ENCODE results near the gene DEPDC1. TPM values are rescaled to one million over a fixed set of nuclear protein-coding genes. Genes with fewer than 3 reads are reported as not detected.

The DEPDC1 gene
- total and polyA plus RNA-seq, 2 experiments from 2014 or later, result 2.9 to 5.0 TPM

GRCh38 chr1:68445709-68446108 lies 51.2 kb downstream of the DEPDC1 start:
- Histone ChIP-seq H3K27ac (no peak overlapping the region), H3K9me3 (ENCODE audit: low read depth) (no peaks in the 10 kb centered on the region), H3K4me3 (no peak overlapping the region), H3K4me2 (no peak overlapping the region), H3K9me2 (replicated peaks; ENCODE audit: insufficient read depth) (no peaks in the 10 kb centered on the region), H3K4me1 (ENCODE audit: insufficient read depth) (no peaks in the 10 kb centered on the region), H3K79me2 (no peaks in the 10 kb centered on the region), H3K36me3 (replicated peaks; ENCODE audit: insufficient read depth, low read depth) (no peaks in the 10 kb centered on the region), H3K27me3 (no peaks in the 10 kb centered on the region), H4K20me1 (ENCODE audit: insufficient read depth, poor library complexity, severe bottlenecking) (no peaks in the 10 kb centered on the region), H2AFZ (no peak overlapping the region)
- DNase-seq (ENCODE audit: low spot score), result no peak
- TF ChIP-seq EZH2 (IDR thresholded peaks at IDR 0.05; ENCODE audit: borderline replicate concordance) (no peak), EZH2phosphoT487 (IDR thresholded peaks at IDR 0.05; ENCODE audit: low read depth, severe bottlenecking, unreplicated experiment) (no peak), CTCF (IDR thresholded peaks at IDR 0.05; ENCODE audit: poor library complexity) (no peak)
- WGBS (ENCODE audit: low lambda C conversion rate, missing lambda C conversion rate), result 87% methylated on average over 6 of the region's 6 CpGs

- WGBS (ENCODE audit: low lambda C conversion rate, missing lambda C conversion rate), result 44% methylated on average over 5 of the region's 5 CpGs
- TF ChIP-seq CTCF (IDR thresholded peaks at IDR 0.05; ENCODE audit: poor library complexity) (peak; percentile 51), EZH2 (IDR thresholded peaks at IDR 0.05; ENCODE audit: borderline replicate concordance) (no peak)
These were observed 53.9 kb downstream of the DEPDC1 start for GRCh38 chr1:68442822-68443556.

GRCh38 chr1:68442006-68442405 lies 54.9 kb downstream of the DEPDC1 start:
- H3K4me3 ChIP-seq, result no peak overlapping the region
- peaks cover 8% of the 10 kb centered on the region for H3K27me3 ChIP-seq
- H3K79me2 ChIP-seq, result no peaks in the 10 kb centered on the region
- no peaks in the 10 kb centered on the region for H3K9me2 ChIP-seq (replicated peaks; ENCODE audit: insufficient read depth)
- no peaks in the 10 kb centered on the region for H4K20me1 ChIP-seq (ENCODE audit: insufficient read depth, poor library complexity, severe bottlenecking)
- TF ChIP-seq EZH2 (IDR thresholded peaks at IDR 0.05; ENCODE audit: borderline replicate concordance) (no peak), EZH2phosphoT487 (IDR thresholded peaks at IDR 0.05; ENCODE audit: low read depth, severe bottlenecking, unreplicated experiment) (no peak), CTCF (IDR thresholded peaks at IDR 0.05; ENCODE audit: poor library complexity) (no peak)
- no peaks in the 10 kb centered on the region for H3K36me3 ChIP-seq (replicated peaks; ENCODE audit: insufficient read depth, low read depth)
- no peaks in the 10 kb centered on the region for H3K4me1 ChIP-seq (ENCODE audit: insufficient read depth)
- H2AFZ ChIP-seq, result no peak overlapping the region
- H3K9me3 ChIP-seq (ENCODE audit: low read depth), result no peaks in the 10 kb centered on the region
- H3K4me2 ChIP-seq, result no peak overlapping the region
- no peak overlapping the region for H3K27ac ChIP-seq
- 74% methylated on average over 4 of the region's 4 CpGs for WGBS (ENCODE audit: low lambda C conversion rate, missing lambda C conversion rate)
- DNase-seq (ENCODE audit: low spot score), result no peak

More at GRCh38 chr1:68442822-68443556, 53.9 kb downstream of the DEPDC1 start:
- peak; percentile 44 for DNase-seq (ENCODE audit: low spot score)
- no peaks in the 10 kb centered on the region for H4K20me1 ChIP-seq (ENCODE audit: insufficient read depth, poor library complexity, severe bottlenecking)
- no peaks in the 10 kb centered on the region for H3K4me1 ChIP-seq (ENCODE audit: insufficient read depth)
- H2AFZ ChIP-seq, result no peak overlapping the region
- peaks cover 8% of the 10 kb centered on the region for H3K27me3 ChIP-seq
- no peaks in the 10 kb centered on the region for H3K9me2 ChIP-seq (replicated peaks; ENCODE audit: insufficient read depth)
- H3K4me2 ChIP-seq, result no peak overlapping the region
- no peaks in the 10 kb centered on the region for H3K79me2 ChIP-seq
- H3K27ac ChIP-seq, result no peak overlapping the region
- no peak overlapping the region for H3K4me3 ChIP-seq
- no peaks in the 10 kb centered on the region for H3K9me3 ChIP-seq (ENCODE audit: low read depth)
- no peaks in the 10 kb centered on the region for H3K36me3 ChIP-seq (replicated peaks; ENCODE audit: insufficient read depth, low read depth)
